Epithelial cell of esophagus (primary cell): Measurements from ENCODE around the gene KRT6C.

Source experiments
- DNase-seq: peaks from one replicate; pipeline ENCODE4 v3.0.0; 2010; ENCODE audit warnings: low read depth
- H3K4me3 ChIP-seq: 2 replicates; pipeline ENCODE4 v1.5.1; 2011; ENCODE audit warnings: mild to moderate bottlenecking, low read length, control low read depth
- CTCF ChIP-seq: IDR thresholded peaks from 2 replicates; pipeline ENCODE4 v1.5.1; 2011; ENCODE audit warnings: low read depth, mild to moderate bottlenecking, low read length, control low read depth, inconsistent platforms; ENCODE audit not compliant: insufficient read depth; ENCODE audit errors: missing control alignments

KRT6C gene

GRCh38 chr12:52518574-52519386, 45.2 kb upstream of the KRT6C start:
- no peak for TF ChIP-seq CTCF
- peak; percentile 44 for DNase-seq
- peak overlapping the region; percentile 75 for H3K4me3 ChIP-seq

GRCh38 chr12:52517888-52518287, 44.3 kb upstream of the KRT6C start:
- no peak for TF ChIP-seq CTCF
- peak; percentile 72 for DNase-seq
- peak overlapping the region; percentile 75 for H3K4me3 ChIP-seq

GRCh38 chr12:52517005-52517835, 43.6 kb upstream of the KRT6C start:
- no peak for TF ChIP-seq CTCF
- H3K4me3 ChIP-seq: peak overlapping the region; percentile 75
- peak; percentile 64 for DNase-seq

- peak; percentile 91 for DNase-seq
- no peak for TF ChIP-seq CTCF
- peak overlapping the region; percentile 75 for H3K4me3 ChIP-seq
Measured at GRCh38 chr12:52515927-52516831, 42.6 kb upstream of the KRT6C start.

- H3K4me3 ChIP-seq: no peak overlapping the region
- TF ChIP-seq CTCF: no peak
- no peak for DNase-seq
Measured at GRCh38 chr12:52515319-52515646, 41.7 kb upstream of the KRT6C start.

- peak; percentile 93 for DNase-seq
- H3K4me3 ChIP-seq: no peak overlapping the region
- no peak for TF ChIP-seq CTCF
Measured at GRCh38 chr12:52514471-52515318, 41.1 kb upstream of the KRT6C start.
